WTC11 (cell line): ENCODE data around the gene GRM7. TPM values are rescaled to one million over a fixed set of nuclear protein-coding genes. Genes with fewer than 3 reads are reported as not detected.

Experiments used
- ATAC-seq: fragments of 200-7000 bp; cut with Tn5 transposase; 2 replicates; pipeline ENCODE4 v1.10.0; 2021; ENCODE audit warnings: mild to moderate bottlenecking, moderate library complexity
- CTCF ChIA-PET: fragments of 300-600 bp; sonication (Branson Sonifier 250); formaldehyde crosslinking; loops from one replicate; lab custom pipeline; 2021; ENCODE audit warnings: antibody characterized with exemption; lab: Charles Lee
- POLR2A ChIA-PET: fragments of 350-600 bp; sonication (Branson Sonifier 250); formaldehyde crosslinking; loops from one replicate; lab custom pipeline; 2021; ENCODE audit warnings: antibody characterized with exemption; lab: Charles Lee
- DNase-seq: peaks from one replicate; pipeline ENCODE4 v3.0.0; 2021; ENCODE audit warnings: low spot score
- H3K27ac Mint-ChIP-seq: 2 replicates; pipeline ENCODE4 v1.8.0; 2021; ENCODE audit warnings: mixed read lengths
- H3K27me3 Mint-ChIP-seq: 2 replicates; pipeline ENCODE4 v1.8.0; 2021; ENCODE audit warnings: low read depth, mild to moderate bottlenecking, moderate library complexity, mixed read lengths
- H3K36me3 Mint-ChIP-seq: 2 replicates; pipeline ENCODE4 v1.8.0; 2021; ENCODE audit warnings: mixed read lengths
- H3K4me1 Mint-ChIP-seq: 2 replicates; pipeline ENCODE4 v1.8.0; 2022; ENCODE audit warnings: mixed read lengths
- H3K4me3 Mint-ChIP-seq: 2 replicates; pipeline ENCODE4 v1.8.0; 2021; ENCODE audit warnings: mild to moderate bottlenecking, moderate library complexity, mixed read lengths
- H3K9me3 Mint-ChIP-seq: 2 replicates; pipeline ENCODE4 v1.8.0; 2021; ENCODE audit warnings: mixed read lengths
- FOXJ3 ChIP-seq: sonication (generic); formaldehyde crosslinking; IDR thresholded peaks from 2 replicates; pipeline ENCODE4 v1.9.0; 2021; ENCODE audit warnings: missing genetic modification reagents, mild to moderate bottlenecking, borderline replicate concordance
- IRF2 ChIP-seq: sonication (generic); formaldehyde crosslinking; IDR thresholded peaks from 2 replicates; pipeline ENCODE4 v1.8.0; 2022; ENCODE audit warnings: low read depth, missing genetic modification reagents, borderline replicate concordance
- MXD4 ChIP-seq: fragments of 250-450 bp; sonication (Bioruptor Pico); IDR thresholded peaks from 2 replicates; pipeline ENCODE4 v1.8.0; 2021; ENCODE audit warnings: mild to moderate bottlenecking, moderate library complexity, borderline replicate concordance
- MYBL2 ChIP-seq: sonication (generic); formaldehyde crosslinking; IDR thresholded peaks from 2 replicates; pipeline ENCODE4 v1.8.1; 2023; ENCODE audit warnings: mild to moderate bottlenecking, moderate library complexity, missing genetic modification reagents
- NR1H2 ChIP-seq: sonication (generic); formaldehyde crosslinking; IDR thresholded peaks from 2 replicates; pipeline ENCODE4 v1.9.0; 2021; ENCODE audit warnings: mild to moderate bottlenecking, moderate library complexity, missing genetic modification reagents
- SP1 ChIP-seq: sonication (generic); formaldehyde crosslinking; conservative IDR thresholded peaks from 2 replicates; pipeline ENCODE4 v1.8.1; 2022; ENCODE audit warnings: missing genetic modification reagents
- TEAD1 ChIP-seq: sonication (generic); formaldehyde crosslinking; IDR thresholded peaks from 2 replicates; pipeline ENCODE4 v1.8.0; 2022; ENCODE audit warnings: mild to moderate bottlenecking, missing genetic modification reagents
- ZBTB21 ChIP-seq: sonication (generic); formaldehyde crosslinking; IDR thresholded peaks from 2 replicates; pipeline ENCODE4 v1.8.1; 2023; ENCODE audit warnings: mild to moderate bottlenecking, missing genetic modification reagents, borderline replicate concordance
- ZNF396 ChIP-seq: fragments of 250-450 bp; sonication (Bioruptor Pico); IDR thresholded peaks from 2 replicates; pipeline ENCODE4 v1.8.0; 2021; ENCODE audit warnings: mild to moderate bottlenecking, moderate library complexity, borderline replicate concordance
- total RNA-seq: library from RNA; stranded (reverse); gene quantifications from 3 replicates; pipeline ENCODE4 v1.2.3, GENCODE V29; 2021
- TF ChIP-seq, protein P1 (sequence below): fragments of 250-450 bp; sonication (Bioruptor Pico); IDR thresholded peaks from 2 replicates; pipeline ENCODE4 v1.9.0; 2021; ENCODE audit warnings: mild to moderate bottlenecking, borderline replicate concordance
- TF ChIP-seq, protein P2 (sequence below): sonication (generic); formaldehyde crosslinking; IDR thresholded peaks from 2 replicates; pipeline ENCODE4 v1.8.1; 2022; ENCODE audit warnings: low read depth, mild to moderate bottlenecking, moderate library complexity, missing genetic modification reagents, borderline replicate concordance
- TF ChIP-seq, protein P3 (sequence below): sonication (generic); formaldehyde crosslinking; IDR thresholded peaks from 2 replicates; pipeline ENCODE4 v1.8.1; 2023; ENCODE audit warnings: mild to moderate bottlenecking, moderate library complexity, missing genetic modification reagents
- TF ChIP-seq, protein P4 (sequence below): sonication (generic); formaldehyde crosslinking; IDR thresholded peaks from 2 replicates; pipeline ENCODE4 v1.8.1; 2023; ENCODE audit warnings: mild to moderate bottlenecking, missing genetic modification reagents, moderate library complexity
- TF ChIP-seq, protein P5 (sequence below): fragments of 250-450 bp; sonication (Bioruptor Pico); IDR thresholded peaks from 2 replicates; pipeline ENCODE4 v1.9.0; 2021; ENCODE audit warnings: mild to moderate bottlenecking
- TF ChIP-seq, protein P6 (sequence below): sonication (generic); formaldehyde crosslinking; IDR thresholded peaks from 2 replicates; pipeline ENCODE4 v1.8.0; 2022; ENCODE audit warnings: mild to moderate bottlenecking, missing genetic modification reagents
- TF ChIP-seq, protein P7 (sequence below): sonication (generic); formaldehyde crosslinking; IDR thresholded peaks from 2 replicates; pipeline ENCODE4 v1.8.1; 2023; ENCODE audit warnings: mild to moderate bottlenecking, missing genetic modification reagents, moderate library complexity

The GRM7 gene
- total RNA-seq, 1 experiment from 2014 or later: 0.42 TPM

DNA sequence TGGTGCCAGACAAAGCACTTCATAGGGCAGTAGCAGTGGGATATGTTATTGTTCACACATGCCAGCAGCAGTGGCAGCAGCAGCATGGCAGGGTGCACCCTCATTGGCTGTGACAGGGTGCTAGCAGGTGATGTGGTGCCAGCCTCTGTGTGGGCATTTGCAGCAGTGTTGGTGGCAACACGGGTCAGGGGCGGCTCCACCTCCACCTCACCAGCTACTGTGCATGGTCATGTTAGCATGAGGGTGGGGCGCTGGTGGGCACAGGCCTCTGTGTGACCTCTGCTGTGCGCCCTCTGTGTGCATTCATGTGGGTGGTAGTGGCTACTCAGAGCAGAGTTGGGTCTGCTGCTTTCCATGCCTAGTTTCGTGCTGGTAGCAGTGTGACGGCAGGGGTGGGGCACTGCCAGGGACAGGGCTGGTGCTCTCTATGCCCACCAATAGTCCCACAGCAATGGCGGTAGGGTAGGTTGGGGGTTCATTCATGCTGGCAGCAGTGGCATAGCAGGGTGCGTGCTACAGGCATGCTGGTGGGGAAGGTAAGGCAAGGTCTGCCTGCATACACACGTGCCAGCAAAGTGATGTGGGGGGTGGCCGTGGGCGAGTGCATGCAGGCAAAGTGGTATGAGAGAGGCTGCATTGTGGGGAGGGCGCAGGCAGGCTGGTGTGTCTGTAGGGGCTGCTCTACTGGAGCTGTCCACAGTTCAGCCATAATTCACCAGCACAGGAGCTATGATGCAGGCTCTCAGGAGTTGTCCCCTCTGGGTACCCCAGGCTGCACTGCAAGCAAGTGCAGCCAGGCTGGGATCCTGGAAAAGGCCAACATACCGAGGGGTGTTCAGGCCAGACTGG is 402.7 kb downstream of the GRM7 start (continued):
- TF ChIP-seq, protein P1, sequence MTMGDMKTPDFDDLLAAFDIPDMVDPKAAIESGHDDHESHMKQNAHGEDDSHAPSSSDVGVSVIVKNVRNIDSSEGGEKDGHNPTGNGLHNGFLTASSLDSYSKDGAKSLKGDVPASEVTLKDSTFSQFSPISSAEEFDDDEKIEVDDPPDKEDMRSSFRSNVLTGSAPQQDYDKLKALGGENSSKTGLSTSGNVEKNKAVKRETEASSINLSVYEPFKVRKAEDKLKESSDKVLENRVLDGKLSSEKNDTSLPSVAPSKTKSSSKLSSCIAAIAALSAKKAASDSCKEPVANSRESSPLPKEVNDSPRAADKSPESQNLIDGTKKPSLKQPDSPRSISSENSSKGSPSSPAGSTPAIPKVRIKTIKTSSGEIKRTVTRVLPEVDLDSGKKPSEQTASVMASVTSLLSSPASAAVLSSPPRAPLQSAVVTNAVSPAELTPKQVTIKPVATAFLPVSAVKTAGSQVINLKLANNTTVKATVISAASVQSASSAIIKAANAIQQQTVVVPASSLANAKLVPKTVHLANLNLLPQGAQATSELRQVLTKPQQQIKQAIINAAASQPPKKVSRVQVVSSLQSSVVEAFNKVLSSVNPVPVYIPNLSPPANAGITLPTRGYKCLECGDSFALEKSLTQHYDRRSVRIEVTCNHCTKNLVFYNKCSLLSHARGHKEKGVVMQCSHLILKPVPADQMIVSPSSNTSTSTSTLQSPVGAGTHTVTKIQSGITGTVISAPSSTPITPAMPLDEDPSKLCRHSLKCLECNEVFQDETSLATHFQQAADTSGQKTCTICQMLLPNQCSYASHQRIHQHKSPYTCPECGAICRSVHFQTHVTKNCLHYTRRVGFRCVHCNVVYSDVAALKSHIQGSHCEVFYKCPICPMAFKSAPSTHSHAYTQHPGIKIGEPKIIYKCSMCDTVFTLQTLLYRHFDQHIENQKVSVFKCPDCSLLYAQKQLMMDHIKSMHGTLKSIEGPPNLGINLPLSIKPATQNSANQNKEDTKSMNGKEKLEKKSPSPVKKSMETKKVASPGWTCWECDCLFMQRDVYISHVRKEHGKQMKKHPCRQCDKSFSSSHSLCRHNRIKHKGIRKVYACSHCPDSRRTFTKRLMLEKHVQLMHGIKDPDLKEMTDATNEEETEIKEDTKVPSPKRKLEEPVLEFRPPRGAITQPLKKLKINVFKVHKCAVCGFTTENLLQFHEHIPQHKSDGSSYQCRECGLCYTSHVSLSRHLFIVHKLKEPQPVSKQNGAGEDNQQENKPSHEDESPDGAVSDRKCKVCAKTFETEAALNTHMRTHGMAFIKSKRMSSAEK (CRISPR knock-in tag): no peak

DNA sequence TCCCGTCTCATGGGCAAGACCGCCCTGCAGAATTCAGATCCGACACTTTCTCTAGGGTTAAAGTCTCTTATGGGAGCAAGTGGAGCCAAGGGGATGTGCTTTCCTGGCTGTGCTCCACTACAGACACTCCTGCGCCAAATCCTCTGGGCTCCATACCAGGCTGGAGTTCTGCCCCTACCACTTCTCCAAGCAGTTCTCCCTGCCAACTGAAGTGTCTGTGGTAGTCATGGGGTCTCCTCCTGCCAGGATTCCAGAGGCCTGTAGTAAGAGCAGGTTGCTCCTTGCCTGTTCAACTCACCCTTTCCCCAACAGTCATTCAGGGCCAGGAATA is 403.2 kb downstream of the GRM7 start:
- Mint-ChIP-seq H3K27ac (no peak overlapping the region), H3K9me3 (peaks cover 8% of the 10 kb centered on the region)
- POLR2A ChIA-PET: no interaction called here

More for the DNA sequence above, 403.2 kb downstream of the GRM7 start:
- TF ChIP-seq, protein P2, sequence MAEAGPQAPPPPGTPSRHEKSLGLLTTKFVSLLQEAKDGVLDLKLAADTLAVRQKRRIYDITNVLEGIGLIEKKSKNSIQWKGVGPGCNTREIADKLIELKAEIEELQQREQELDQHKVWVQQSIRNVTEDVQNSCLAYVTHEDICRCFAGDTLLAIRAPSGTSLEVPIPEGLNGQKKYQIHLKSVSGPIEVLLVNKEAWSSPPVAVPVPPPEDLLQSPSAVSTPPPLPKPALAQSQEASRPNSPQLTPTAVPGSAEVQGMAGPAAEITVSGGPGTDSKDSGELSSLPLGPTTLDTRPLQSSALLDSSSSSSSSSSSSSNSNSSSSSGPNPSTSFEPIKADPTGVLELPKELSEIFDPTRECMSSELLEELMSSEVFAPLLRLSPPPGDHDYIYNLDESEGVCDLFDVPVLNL: no peak
- TF ChIP-seq MXD4 (CRISPR knock-in tag) (no peak), ZNF396 (CRISPR knock-in tag) (no peak), SP1 (CRISPR knock-in tag) (no peak), NR1H2 (CRISPR knock-in tag) (no peak), MYBL2 (CRISPR knock-in tag) (no peak), IRF2 (CRISPR knock-in tag) (no peak), ZBTB21 (CRISPR knock-in tag) (no peak), TEAD1 (CRISPR knock-in tag) (no peak), FOXJ3 (CRISPR knock-in tag) (no peak)
- TF ChIP-seq, protein P3, sequence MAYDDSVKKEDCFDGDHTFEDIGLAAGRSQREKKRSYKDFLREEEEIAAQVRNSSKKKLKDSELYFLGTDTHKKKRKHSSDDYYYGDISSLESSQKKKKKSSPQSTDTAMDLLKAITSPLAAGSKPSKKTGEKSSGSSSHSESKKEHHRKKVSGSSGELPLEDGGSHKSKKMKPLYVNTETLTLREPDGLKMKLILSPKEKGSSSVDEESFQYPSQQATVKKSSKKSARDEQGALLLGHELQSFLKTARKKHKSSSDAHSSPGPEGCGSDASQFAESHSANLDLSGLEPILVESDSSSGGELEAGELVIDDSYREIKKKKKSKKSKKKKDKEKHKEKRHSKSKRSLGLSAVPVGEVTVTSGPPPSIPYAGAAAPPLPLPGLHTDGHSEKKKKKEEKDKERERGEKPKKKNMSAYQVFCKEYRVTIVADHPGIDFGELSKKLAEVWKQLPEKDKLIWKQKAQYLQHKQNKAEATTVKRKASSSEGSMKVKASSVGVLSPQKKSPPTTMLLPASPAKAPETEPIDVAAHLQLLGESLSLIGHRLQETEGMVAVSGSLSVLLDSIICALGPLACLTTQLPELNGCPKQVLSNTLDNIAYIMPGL (CRISPR knock-in tag): no peak
- TF ChIP-seq, protein P4, sequence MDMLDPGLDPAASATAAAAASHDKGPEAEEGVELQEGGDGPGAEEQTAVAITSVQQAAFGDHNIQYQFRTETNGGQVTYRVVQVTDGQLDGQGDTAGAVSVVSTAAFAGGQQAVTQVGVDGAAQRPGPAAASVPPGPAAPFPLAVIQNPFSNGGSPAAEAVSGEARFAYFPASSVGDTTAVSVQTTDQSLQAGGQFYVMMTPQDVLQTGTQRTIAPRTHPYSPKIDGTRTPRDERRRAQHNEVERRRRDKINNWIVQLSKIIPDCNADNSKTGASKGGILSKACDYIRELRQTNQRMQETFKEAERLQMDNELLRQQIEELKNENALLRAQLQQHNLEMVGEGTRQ (CRISPR knock-in tag): no peak
- TF ChIP-seq, protein P5, sequence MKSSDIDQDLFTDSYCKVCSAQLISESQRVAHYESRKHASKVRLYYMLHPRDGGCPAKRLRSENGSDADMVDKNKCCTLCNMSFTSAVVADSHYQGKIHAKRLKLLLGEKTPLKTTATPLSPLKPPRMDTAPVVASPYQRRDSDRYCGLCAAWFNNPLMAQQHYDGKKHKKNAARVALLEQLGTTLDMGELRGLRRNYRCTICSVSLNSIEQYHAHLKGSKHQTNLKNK (CRISPR knock-in tag): no peak
- TF ChIP-seq, protein P6, sequence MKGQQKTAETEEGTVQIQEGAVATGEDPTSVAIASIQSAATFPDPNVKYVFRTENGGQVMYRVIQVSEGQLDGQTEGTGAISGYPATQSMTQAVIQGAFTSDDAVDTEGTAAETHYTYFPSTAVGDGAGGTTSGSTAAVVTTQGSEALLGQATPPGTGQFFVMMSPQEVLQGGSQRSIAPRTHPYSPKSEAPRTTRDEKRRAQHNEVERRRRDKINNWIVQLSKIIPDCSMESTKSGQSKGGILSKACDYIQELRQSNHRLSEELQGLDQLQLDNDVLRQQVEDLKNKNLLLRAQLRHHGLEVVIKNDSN (CRISPR knock-in tag): no peak
- TF ChIP-seq, protein P7, sequence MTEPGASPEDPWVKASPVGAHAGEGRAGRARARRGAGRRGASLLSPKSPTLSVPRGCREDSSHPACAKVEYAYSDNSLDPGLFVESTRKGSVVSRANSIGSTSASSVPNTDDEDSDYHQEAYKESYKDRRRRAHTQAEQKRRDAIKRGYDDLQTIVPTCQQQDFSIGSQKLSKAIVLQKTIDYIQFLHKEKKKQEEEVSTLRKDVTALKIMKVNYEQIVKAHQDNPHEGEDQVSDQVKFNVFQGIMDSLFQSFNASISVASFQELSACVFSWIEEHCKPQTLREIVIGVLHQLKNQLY: no peak
- CTCF ChIA-PET: no interaction called here
- Mint-ChIP-seq H3K4me3 (no peak overlapping the region), H3K36me3 (no peaks in the 10 kb centered on the region), H3K4me1 (peaks cover 15% of the 10 kb centered on the region), H3K27me3 (no peaks in the 10 kb centered on the region)
- no peak for ATAC-seq
- DNase-seq: no peak
